HepG2 (cell line): ENCODE results near the gene HCFC2. TPM values are rescaled to one million over a fixed set of nuclear protein-coding genes. Genes with fewer than 3 reads are reported as not detected.
A peak's percentile ranks its signal among the peaks of the same experiment; 100 is the strongest.

Experiments used
- AGO2 ChIP-seq: fragments of 200-400 bp; formaldehyde crosslinking; optimal IDR thresholded peaks from 2 replicates; pipeline ENCODE3; 2017; ENCODE audit warnings: mild to moderate bottlenecking, low read depth, low read length, moderate library complexity
- ARHGAP35 ChIP-seq: sonication (generic); formaldehyde crosslinking; IDR thresholded peaks from 2 replicates; pipeline ENCODE4 v1.9.0; 2022; ENCODE audit warnings: mild to moderate bottlenecking, inconsistent platforms, moderate library complexity, missing genetic modification reagents, borderline replicate concordance
- HNRNPL ChIP-seq: fragments of 200-400 bp; formaldehyde crosslinking; IDR thresholded peaks from 2 replicates; pipeline ENCODE4 v1.6.1; 2017; ENCODE audit warnings: mild to moderate bottlenecking, low read depth, low read length
- MED13 ChIP-seq: sonication (generic); formaldehyde crosslinking; IDR thresholded peaks from 2 replicates; pipeline ENCODE4 v1.5.0; 2020; ENCODE audit warnings: missing genetic modification reagents
- RARA ChIP-seq: IDR thresholded peaks from 2 replicates; pipeline ENCODE4 v1.6.1; 2016; ENCODE audit warnings: missing genetic modification reagents, missing compliant biosample characterization
- RBFOX2 ChIP-seq: fragments of 200-400 bp; formaldehyde crosslinking; IDR thresholded peaks from 2 replicates; pipeline ENCODE4 v1.6.1; 2017; ENCODE audit warnings: low read depth, mild to moderate bottlenecking, low read length
- RELA ChIP-seq: sonication (generic); formaldehyde crosslinking; IDR thresholded peaks from 2 replicates; pipeline ENCODE4 v1.4.0; 2020; ENCODE audit warnings: missing genetic modification reagents
- TCF7 ChIP-seq: sonication (generic); IDR thresholded peaks from 2 replicates; pipeline ENCODE4 v1.6.1; 2016; ENCODE audit warnings: antibody characterized with exemption, low read depth
- ZNF101 ChIP-seq: sonication (generic); formaldehyde crosslinking; IDR thresholded peaks from 2 replicates; pipeline ENCODE4 v1.4.0; 2020; ENCODE audit warnings: mild to moderate bottlenecking, low read depth, missing genetic modification reagents, borderline replicate concordance
- ZNF180 ChIP-seq: sonication (generic); formaldehyde crosslinking; IDR thresholded peaks from 2 replicates; pipeline ENCODE4 v1.4.0; 2020; ENCODE audit warnings: low read depth, missing genetic modification reagents, borderline replicate concordance
- ZNF451 ChIP-seq: sonication (generic); formaldehyde crosslinking; IDR thresholded peaks from 2 replicates; pipeline ENCODE4 v1.5.0; 2020; ENCODE audit warnings: mild to moderate bottlenecking, missing genetic modification reagents
- ZNF564 ChIP-seq: sonication (generic); formaldehyde crosslinking; IDR thresholded peaks from 2 replicates; pipeline ENCODE4 v1.8.1; 2023; ENCODE audit warnings: mild to moderate bottlenecking, missing genetic modification reagents
- ZNF619 ChIP-seq: sonication (generic); formaldehyde crosslinking; IDR thresholded peaks from 2 replicates; pipeline ENCODE4 v1.4.0; 2020; ENCODE audit warnings: mild to moderate bottlenecking, missing genetic modification reagents
- ZNF674 ChIP-seq: sonication (generic); formaldehyde crosslinking; IDR thresholded peaks from 2 replicates; pipeline ENCODE4 v1.5.0; 2020; ENCODE audit warnings: low read depth, mild to moderate bottlenecking, missing genetic modification reagents
- ZNF766 ChIP-seq: sonication (generic); formaldehyde crosslinking; IDR thresholded peaks from 2 replicates; pipeline ENCODE4 v1.5.0; 2020; ENCODE audit warnings: missing genetic modification reagents, borderline replicate concordance
- ZNF790 ChIP-seq: sonication (generic); formaldehyde crosslinking; IDR thresholded peaks from 2 replicates; pipeline ENCODE4 v1.8.0; 2022; ENCODE audit warnings: missing genetic modification reagents, mild to moderate bottlenecking, borderline replicate concordance
- ZSCAN20 ChIP-seq: sonication (generic); formaldehyde crosslinking; IDR thresholded peaks from 2 replicates; pipeline ENCODE4 v1.4.0; 2020; ENCODE audit warnings: missing genetic modification reagents, mild to moderate bottlenecking, borderline replicate concordance
- ZSCAN30 ChIP-seq: sonication (generic); formaldehyde crosslinking; IDR thresholded peaks from 2 replicates; pipeline ENCODE4 v1.5.0; 2020; ENCODE audit warnings: mild to moderate bottlenecking, missing genetic modification reagents
- polyA plus RNA-seq, 8 experiments: library from polyadenylated mRNA; depleted of rRNA in 3 of 8; stranded (reverse) in 7 of 8; unstranded in 1 of 8; fragments of >200 nt; fragmentation: Illumina TruSeq in 4 of 8; extraction: Trizol in 4 of 8; gene quantifications; 2 replicates each; pipeline versions ENCODE4 v1.2.1 to v1.2.3, GENCODE V29; 2011 to 2016; ENCODE audit warnings: low read depth in 4 of 8, missing spikeins in 1 of 8, mixed read lengths in 1 of 8; ENCODE audit not compliant: insufficient read depth in 1 of 8
- total RNA-seq, 5 experiments: library from RNA; depleted of rRNA; stranded (reverse); fragments of >200 nt; fragmentation: Illumina TruSeq; extraction: Trizol; gene quantifications; 2 replicates each; pipeline ENCODE4 v1.2.3, GENCODE V29; 2016; ENCODE audit warnings: low read depth in 1 of 5
- TF ChIP-seq, protein P1 (sequence below): fragments of 450-650 bp; IDR thresholded peaks from 2 replicates; pipeline ENCODE4 v1.6.1; 2017
- TF ChIP-seq, protein P2 (sequence below): sonication (generic); formaldehyde crosslinking; IDR thresholded peaks from 2 replicates; pipeline ENCODE4 v1.4.0; 2020; ENCODE audit warnings: mild to moderate bottlenecking, low read depth, missing genetic modification reagents
- TF ChIP-seq, protein P3 (sequence below): sonication (generic); formaldehyde crosslinking; IDR thresholded peaks from 2 replicates; pipeline ENCODE4 v1.4.0; 2020; ENCODE audit warnings: missing genetic modification reagents, mild to moderate bottlenecking, borderline replicate concordance

HCFC2 gene
- total and polyA plus RNA-seq, 2 of the 13 experiments (the other 11 are each of a cell fraction or from before 2014, with no cell fraction given) = 3.7 to 4.9 TPM

DNA sequence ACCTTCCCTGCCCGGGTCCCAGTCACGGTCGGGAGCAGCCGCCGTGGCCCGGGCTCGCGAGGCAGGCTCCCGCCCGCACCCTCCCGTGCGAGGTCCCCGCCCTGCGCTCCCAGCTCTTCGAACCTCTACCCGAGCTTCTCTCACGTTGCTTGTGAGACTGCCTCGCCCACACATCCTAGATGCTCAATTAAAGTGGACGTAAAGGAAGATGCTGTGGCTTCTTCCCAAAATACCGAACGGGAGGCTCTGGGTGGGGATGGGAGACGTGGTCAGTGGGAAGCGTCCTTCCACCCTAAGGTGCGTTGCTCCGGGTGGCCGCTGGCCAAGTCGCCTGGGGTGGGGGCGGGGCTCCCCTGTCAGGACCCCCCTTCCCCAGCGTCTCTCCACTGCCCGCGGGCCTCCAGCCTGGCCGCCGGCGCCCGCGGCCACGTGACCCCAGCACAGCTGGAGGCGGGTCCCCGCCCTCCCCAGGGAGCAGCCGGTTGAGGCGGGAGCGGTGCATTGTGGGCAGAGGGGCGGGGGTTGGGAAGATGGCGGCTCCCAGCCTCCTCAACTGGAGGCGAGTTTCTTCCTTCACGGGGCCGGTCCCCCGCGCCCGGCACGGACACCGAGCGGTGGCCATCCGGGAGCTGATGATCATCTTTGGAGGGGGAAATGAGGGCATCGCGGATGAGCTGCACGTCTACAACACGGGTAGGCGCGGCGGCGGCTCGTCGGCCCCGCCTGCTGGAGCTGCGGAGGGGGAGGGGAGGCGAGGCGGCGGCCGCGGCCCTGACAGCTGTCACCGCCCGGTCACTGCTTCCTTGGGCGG lies at the start of gene HCFC2 (continued):
- TF ChIP-seq ZNF619 (CRISPR knock-in tag) = peak; percentile 27; the same call in 1 of the 2 replicates
- 0 out of 2 replicates have a peak, but pooled peaks have one; percentile 26 for TF ChIP-seq RELA (CRISPR knock-in tag)
- TF ChIP-seq MED13 (CRISPR knock-in tag) = no peak
- TF ChIP-seq RBFOX2 = peak; percentile 83
- no peak for TF ChIP-seq ZNF766 (CRISPR knock-in tag)
- 0 out of 2 replicates have a peak, but pooled peaks have one; percentile 7 for TF ChIP-seq RARA (CRISPR knock-in tag)
- TF ChIP-seq ZNF790 (CRISPR knock-in tag) = no peak
- TF ChIP-seq ZNF180 (CRISPR knock-in tag) = no peak
- peak; percentile 47 for TF ChIP-seq AGO2
- no peak for TF ChIP-seq TCF7
- TF ChIP-seq HNRNPL = no peak
- TF ChIP-seq, protein P1, sequence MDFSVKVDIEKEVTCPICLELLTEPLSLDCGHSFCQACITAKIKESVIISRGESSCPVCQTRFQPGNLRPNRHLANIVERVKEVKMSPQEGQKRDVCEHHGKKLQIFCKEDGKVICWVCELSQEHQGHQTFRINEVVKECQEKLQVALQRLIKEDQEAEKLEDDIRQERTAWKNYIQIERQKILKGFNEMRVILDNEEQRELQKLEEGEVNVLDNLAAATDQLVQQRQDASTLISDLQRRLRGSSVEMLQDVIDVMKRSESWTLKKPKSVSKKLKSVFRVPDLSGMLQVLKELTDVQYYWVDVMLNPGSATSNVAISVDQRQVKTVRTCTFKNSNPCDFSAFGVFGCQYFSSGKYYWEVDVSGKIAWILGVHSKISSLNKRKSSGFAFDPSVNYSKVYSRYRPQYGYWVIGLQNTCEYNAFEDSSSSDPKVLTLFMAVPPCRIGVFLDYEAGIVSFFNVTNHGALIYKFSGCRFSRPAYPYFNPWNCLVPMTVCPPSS = no peak
- no peak for TF ChIP-seq ZSCAN30 (CRISPR knock-in tag)
- TF ChIP-seq ZNF451 (CRISPR knock-in tag) = 0 out of 2 replicates have a peak, but pooled peaks have one; percentile 26
- TF ChIP-seq ZNF674 (CRISPR knock-in tag) = no peak
- TF ChIP-seq ARHGAP35 = 0 out of 2 replicates have a peak, but pooled peaks have one; percentile 44
- TF ChIP-seq ZSCAN20 (CRISPR knock-in tag) = no peak
- peak; percentile 36 for TF ChIP-seq ZNF564
- TF ChIP-seq, protein P2, sequence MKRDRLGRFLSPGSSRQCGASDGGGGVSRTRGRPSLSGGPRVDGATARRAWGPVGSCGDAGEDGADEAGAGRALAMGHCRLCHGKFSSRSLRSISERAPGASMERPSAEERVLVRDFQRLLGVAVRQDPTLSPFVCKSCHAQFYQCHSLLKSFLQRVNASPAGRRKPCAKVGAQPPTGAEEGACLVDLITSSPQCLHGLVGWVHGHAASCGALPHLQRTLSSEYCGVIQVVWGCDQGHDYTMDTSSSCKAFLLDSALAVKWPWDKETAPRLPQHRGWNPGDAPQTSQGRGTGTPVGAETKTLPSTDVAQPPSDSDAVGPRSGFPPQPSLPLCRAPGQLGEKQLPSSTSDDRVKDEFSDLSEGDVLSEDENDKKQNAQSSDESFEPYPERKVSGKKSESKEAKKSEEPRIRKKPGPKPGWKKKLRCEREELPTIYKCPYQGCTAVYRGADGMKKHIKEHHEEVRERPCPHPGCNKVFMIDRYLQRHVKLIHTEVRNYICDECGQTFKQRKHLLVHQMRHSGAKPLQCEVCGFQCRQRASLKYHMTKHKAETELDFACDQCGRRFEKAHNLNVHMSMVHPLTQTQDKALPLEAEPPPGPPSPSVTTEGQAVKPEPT (CRISPR knock-in tag) = 0 out of 2 replicates have a peak, but pooled peaks have one; percentile 23
- TF ChIP-seq, protein P3, sequence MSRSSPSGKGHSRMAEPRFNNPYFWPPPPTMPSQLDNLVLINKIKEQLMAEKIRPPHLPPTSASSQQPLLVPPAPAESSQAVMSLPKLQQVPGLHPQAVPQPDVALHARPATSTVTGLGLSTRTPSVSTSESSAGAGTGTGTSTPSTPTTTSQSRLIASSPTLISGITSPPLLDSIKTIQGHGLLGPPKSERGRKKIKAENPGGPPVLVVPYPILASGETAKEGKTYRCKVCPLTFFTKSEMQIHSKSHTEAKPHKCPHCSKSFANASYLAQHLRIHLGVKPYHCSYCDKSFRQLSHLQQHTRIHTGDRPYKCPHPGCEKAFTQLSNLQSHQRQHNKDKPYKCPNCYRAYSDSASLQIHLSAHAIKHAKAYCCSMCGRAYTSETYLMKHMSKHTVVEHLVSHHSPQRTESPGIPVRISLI (CRISPR knock-in tag) = no peak
- TF ChIP-seq ZNF101 = no peak
